GM12875 (cell line): ENCODE measurements around the gene AGAP3.

Source experiments
- H3K4me3 ChIP-seq: one replicate; pipeline ENCODE4 v1.5.1; 2011; ENCODE audit warnings: low read depth, low read length, control low read depth
- CTCF ChIP-seq: IDR thresholded peaks from 2 replicates; pipeline ENCODE4 v1.5.1; 2011; ENCODE audit warnings: low read depth, mild to moderate bottlenecking, control low read depth, inconsistent platforms, low read length, moderate library complexity, borderline replicate concordance; ENCODE audit not compliant: insufficient read depth

Gene AGAP3

GRCh38 chr7:151187409-151188251 lies 101.4 kb downstream of the AGAP3 start:
- TF ChIP-seq CTCF, result no peak

GRCh38 chr7:151188252-151188542 lies 101.9 kb downstream of the AGAP3 start:
- TF ChIP-seq CTCF, result no peak
- H3K4me3 ChIP-seq, result no peak overlapping the region

More at GRCh38 chr7:151187409-151188251, 101.4 kb downstream of the AGAP3 start:
- H3K4me3 ChIP-seq, result no peak overlapping the region

DNA sequence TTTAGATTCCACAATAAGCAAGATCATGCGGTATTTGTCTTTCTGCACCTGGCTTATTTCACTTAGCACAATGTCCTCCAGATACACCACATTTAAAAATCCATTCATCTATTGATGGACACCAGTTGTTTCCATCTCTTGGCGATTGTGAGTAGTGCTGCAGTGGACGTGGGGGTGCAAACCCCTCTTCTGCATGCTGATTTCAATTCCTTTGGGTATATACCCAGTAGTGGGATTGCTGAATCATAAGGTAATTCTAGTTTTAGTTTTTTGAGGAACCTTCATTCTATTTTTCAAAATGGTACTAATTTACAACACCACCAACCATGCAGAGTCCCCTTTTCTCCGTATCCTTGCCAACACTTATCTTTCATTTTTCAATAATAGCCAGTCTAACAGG lies 102.8 kb downstream of the AGAP3 start:
- TF ChIP-seq CTCF, result no peak
- no peak overlapping the region for H3K4me3 ChIP-seq

DNA sequence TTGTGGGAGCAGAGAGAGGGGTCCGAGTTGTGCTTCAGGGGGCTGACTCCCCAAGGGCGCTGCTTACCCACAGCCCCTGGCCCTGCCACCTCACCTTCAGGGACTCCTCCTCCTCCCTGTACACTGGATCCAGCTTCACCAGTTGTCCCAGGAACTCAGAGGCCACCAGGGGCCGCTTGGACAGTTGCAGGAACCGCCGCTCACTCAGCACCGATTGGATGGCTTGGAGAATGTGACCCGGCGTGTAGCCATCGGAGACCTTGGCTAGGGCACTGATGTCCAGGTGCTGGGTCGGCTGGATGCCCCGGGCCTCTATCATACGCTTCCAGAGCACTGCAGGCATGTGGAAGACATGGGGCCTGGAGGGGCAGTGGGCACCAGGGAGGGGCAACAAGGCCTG lies 105.3 kb downstream of the AGAP3 start:
- TF ChIP-seq CTCF, result no peak
- H3K4me3 ChIP-seq, result no peak overlapping the region

GRCh38 chr7:151192002-151192539 lies 105.8 kb downstream of the AGAP3 start:
- no peak for TF ChIP-seq CTCF
- no peak overlapping the region for H3K4me3 ChIP-seq

GRCh38 chr7:151193203-151193978 lies 107.1 kb downstream of the AGAP3 start:
- TF ChIP-seq CTCF, result no peak
- H3K4me3 ChIP-seq, result no peak overlapping the region
